ENCODE data around the gene TOMM40L. TPM values are rescaled to one million over a fixed set of nuclear protein-coding genes. Genes with fewer than 3 reads are reported as not detected.

Gene TOMM40L
- polyA plus RNA-seq, 1 donor (not counting 4 experiments of a cell fraction or from before 2014, with no cell fraction given), result 14.4 TPM

DNA sequence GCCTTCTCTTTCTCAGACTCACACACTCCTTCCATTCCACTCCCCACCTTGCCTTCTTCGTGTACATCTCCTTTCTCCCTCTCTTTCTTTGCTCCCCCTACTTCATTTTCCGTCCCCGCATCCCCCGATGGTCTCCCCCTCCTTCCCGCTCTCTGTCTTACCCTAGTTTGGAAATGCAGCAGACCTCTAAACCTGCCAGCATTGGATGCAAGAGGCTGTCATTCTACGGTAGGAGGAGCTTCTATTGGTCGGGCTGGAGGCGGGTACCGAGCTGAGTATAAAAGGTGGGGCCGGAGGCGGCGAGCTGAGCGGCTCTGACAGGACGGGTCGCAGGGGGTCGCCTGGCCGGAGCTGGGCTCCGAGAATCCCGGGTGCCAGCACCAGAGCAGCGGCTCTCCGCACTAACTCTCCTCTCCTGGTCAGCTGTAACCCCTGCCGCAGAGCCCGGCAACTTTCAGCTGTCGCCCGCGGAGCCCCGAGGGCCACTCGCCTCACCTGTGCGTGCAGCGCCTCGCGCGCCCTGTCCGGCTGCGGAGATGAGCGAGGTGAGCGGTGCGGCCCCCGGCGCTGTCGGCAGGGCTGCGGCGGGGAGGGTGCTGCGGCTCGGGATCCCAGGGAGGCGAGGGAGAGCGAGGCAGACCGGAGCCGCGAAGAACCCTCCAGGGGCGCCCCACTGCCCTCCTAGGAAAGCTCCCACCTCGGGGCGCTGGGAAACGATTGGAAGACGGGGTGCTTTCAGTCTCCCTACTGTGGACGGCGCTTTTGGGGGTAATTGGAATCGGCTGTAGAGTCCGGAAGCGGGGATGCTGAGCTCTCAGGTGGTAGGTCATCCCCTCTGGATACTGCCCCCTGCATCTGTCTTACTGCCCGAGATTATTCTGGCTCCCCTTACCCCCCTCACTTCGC, 32.8 kb downstream of the TOMM40L start, which contains the start of gene PCP4L1:
TSS of gene PCP4L1 (plus strand) at position 307 of the 906 bp plus-strand sequence. CDS start at position 537, 230 bp downstream.
- H3K9ac ChIP-seq (ENCODE audit: control insufficient read depth, extremely low read depth, insufficient read depth, low read length), result no peak within 1 kb of the TSS

DNA sequence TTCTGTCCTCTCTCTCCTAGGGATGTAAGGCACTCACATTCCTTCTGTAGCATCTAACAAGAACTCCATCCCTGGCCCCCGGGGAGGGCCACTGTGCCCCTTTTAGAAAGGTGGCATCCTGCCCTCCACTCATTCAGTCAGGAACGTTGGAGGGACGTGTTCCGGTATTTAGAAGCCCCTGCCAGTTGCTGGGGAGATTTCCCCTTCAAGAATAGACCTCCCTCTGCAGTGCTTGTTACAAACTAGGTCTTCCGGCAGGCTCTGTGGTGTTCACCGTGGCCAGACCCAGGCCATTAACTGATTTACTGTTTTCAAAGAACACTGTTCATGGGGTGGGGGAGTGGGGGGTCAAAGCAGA, 33.5 kb downstream of the TOMM40L start:
- no peak overlapping the region for H2AFZ ChIP-seq (ENCODE audit: control insufficient read depth, low read length)
- TF ChIP-seq EZH2 (IDR thresholded peaks at IDR 0.05; ENCODE audit: low read length), result no peak
- TF ChIP-seq, protein P1, sequence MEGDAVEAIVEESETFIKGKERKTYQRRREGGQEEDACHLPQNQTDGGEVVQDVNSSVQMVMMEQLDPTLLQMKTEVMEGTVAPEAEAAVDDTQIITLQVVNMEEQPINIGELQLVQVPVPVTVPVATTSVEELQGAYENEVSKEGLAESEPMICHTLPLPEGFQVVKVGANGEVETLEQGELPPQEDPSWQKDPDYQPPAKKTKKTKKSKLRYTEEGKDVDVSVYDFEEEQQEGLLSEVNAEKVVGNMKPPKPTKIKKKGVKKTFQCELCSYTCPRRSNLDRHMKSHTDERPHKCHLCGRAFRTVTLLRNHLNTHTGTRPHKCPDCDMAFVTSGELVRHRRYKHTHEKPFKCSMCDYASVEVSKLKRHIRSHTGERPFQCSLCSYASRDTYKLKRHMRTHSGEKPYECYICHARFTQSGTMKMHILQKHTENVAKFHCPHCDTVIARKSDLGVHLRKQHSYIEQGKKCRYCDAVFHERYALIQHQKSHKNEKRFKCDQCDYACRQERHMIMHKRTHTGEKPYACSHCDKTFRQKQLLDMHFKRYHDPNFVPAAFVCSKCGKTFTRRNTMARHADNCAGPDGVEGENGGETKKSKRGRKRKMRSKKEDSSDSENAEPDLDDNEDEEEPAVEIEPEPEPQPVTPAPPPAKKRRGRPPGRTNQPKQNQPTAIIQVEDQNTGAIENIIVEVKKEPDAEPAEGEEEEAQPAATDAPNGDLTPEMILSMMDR (optimal IDR thresholded peaks at IDR 0.05 in 1 of 3, IDR thresholded peaks at IDR 0.05 in 1 of 3, conservative IDR thresholded peaks at IDR 0.05 in 1 of 3; ENCODE audit: extremely low read depth in 1 of 3, insufficient read depth in 2 of 3, low read length in 3 of 3), result no peak
- peak overlapping the region; percentile 79 for H3K4me2 ChIP-seq (ENCODE audit: control insufficient read depth, extremely low read depth, insufficient read depth, low read depth, low read length)
- H3K9me1 ChIP-seq (ENCODE audit: control insufficient read depth, extremely low read depth, insufficient read depth, low read length), result no peaks in the 10 kb centered on the region
- no peaks in the 10 kb centered on the region for H3K36me3 ChIP-seq (ENCODE audit: control insufficient read depth in 2 of 2, extremely low read depth in 1 of 2, insufficient read depth in 2 of 2, low read length in 2 of 2)
- no peak overlapping the region for H3K4me3 ChIP-seq (ENCODE audit: control insufficient read depth in 2 of 3, extremely low read depth in 1 of 3, insufficient read depth in 2 of 3, low read depth in 1 of 3, low read length in 3 of 3)
- FAIRE-seq (no peak), DNase-seq (ENCODE audit: low read depth, low spot score) (no peak)
- H3K9me3 ChIP-seq (ENCODE audit: control insufficient read depth, low read depth, low read length), result no peaks in the 10 kb centered on the region
- no peaks in the 10 kb centered on the region for H4K20me1 ChIP-seq (ENCODE audit: control insufficient read depth, extremely low read depth, insufficient read depth, low read length)
- peaks cover 12% of the 10 kb centered on the region for H3K4me1 ChIP-seq (ENCODE audit: control insufficient read depth, extremely low read depth, insufficient read depth, low read length)
- H3K9ac ChIP-seq (ENCODE audit: control insufficient read depth, extremely low read depth, insufficient read depth, low read length), result no peak overlapping the region
- dilution Hi-C loops (cut with MboI; ENCODE audit: extremely low pct_ligation_motif_present, low sequenced_read_pairs), result no loop called here
- peaks cover 31% of the 10 kb centered on the region for H3K27me3 ChIP-seq (ENCODE audit: control insufficient read depth, extremely low read depth, insufficient read depth, low read length)
- no peak overlapping the region for H3K27ac ChIP-seq (ENCODE audit: control insufficient read depth, insufficient read depth, low read length)
- no peaks in the 10 kb centered on the region for H3K79me2 ChIP-seq (ENCODE audit: control insufficient read depth, insufficient read depth, low read length)

More for the DNA sequence above, 32.8 kb downstream of the TOMM40L start, which contains the start of gene PCP4L1:
- no peaks in the 10 kb centered on the region for H3K79me2 ChIP-seq (ENCODE audit: control insufficient read depth, insufficient read depth, low read length)
- H3K9me1 ChIP-seq (ENCODE audit: control insufficient read depth, extremely low read depth, insufficient read depth, low read length), result no peaks in the 10 kb centered on the region
- DNase-seq (ENCODE audit: low read depth, low spot score) (no peak), FAIRE-seq (no peak)
- dilution Hi-C loops (cut with MboI; ENCODE audit: extremely low pct_ligation_motif_present, low sequenced_read_pairs), result no loop called here
- H3K27me3 ChIP-seq (ENCODE audit: control insufficient read depth, extremely low read depth, insufficient read depth, low read length), result peaks cover 31% of the 10 kb centered on the region
- peaks cover 12% of the 10 kb centered on the region for H3K4me1 ChIP-seq (ENCODE audit: control insufficient read depth, extremely low read depth, insufficient read depth, low read length)
- H3K36me3 ChIP-seq (ENCODE audit: control insufficient read depth in 2 of 2, extremely low read depth in 1 of 2, insufficient read depth in 2 of 2, low read length in 2 of 2), result no peaks in the 10 kb centered on the region
- TF ChIP-seq, protein P1 (optimal IDR thresholded peaks at IDR 0.05 in 1 of 3, IDR thresholded peaks at IDR 0.05 in 1 of 3, conservative IDR thresholded peaks at IDR 0.05 in 1 of 3; ENCODE audit: extremely low read depth in 1 of 3, insufficient read depth in 2 of 3, low read length in 3 of 3), result no peak
- TF ChIP-seq EZH2 (IDR thresholded peaks at IDR 0.05; ENCODE audit: low read length), result peak; percentile 76
- H4K20me1 ChIP-seq (ENCODE audit: control insufficient read depth, extremely low read depth, insufficient read depth, low read length), result no peaks in the 10 kb centered on the region
- H3K9me3 ChIP-seq (ENCODE audit: control insufficient read depth, low read depth, low read length), result no peaks in the 10 kb centered on the region
- H3K4me3 ChIP-seq (ENCODE audit: control insufficient read depth in 2 of 3, extremely low read depth in 1 of 3, insufficient read depth in 2 of 3, low read depth in 1 of 3, low read length in 3 of 3), result peak within 1 kb of the TSS; percentile 31 to 51 (median 44)
- peak within 1 kb of the TSS; percentile 59 for H2AFZ ChIP-seq (ENCODE audit: control insufficient read depth, low read length)
- H3K4me2 ChIP-seq (ENCODE audit: control insufficient read depth, extremely low read depth, insufficient read depth, low read depth, low read length), result peak within 1 kb of the TSS; percentile 79
- no peak within 1 kb of the TSS for H3K27ac ChIP-seq (ENCODE audit: control insufficient read depth, insufficient read depth, low read length)
